ENCODE measurements around the gene SDF4. TPM values are rescaled to one million over a fixed set of nuclear protein-coding genes. Genes with fewer than 3 reads are reported as not detected.

SDF4 gene
- total RNA-seq, 1 experiment from 2014 or later = 82.0 TPM

DNA sequence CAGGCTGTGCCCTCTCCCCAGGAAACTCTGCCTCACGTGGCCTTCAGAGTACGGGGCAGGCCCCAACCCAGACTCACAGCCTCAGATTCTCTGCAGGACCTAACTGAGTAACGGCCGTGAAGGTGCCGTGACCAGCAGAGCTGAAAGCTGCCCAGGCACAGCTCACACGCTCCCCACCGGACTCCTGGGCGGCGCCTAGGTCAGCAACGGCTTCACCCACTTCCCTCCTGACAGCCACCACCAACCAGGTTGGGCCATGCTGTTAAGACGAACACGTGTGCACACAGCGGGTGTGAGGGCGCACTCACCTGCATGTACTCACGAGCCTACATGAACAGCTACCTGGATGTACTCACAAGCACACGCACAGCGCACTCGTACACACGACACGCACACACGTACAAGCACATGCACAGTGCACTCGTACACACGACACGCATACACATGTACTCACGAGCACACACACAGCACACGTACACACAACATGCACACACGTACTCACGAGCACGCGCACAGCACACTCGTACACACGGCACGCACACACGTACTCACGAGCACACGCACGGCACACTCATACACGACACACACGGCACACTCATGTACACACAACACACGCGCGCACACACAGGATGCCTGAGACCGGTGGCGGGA is 9.1 kb downstream of the SDF4 start:
- Histone ChIP-seq H2BK5ac (ENCODE audit: insufficient read length, low read length) (no peak overlapping the region), H3K23me2 (ENCODE audit: insufficient read length, low read depth, low read length, poor library complexity, severe bottlenecking) (no peaks in the 10 kb centered on the region), H3T11ph (ENCODE audit: low read length) (no peak overlapping the region), H2AFZ (ENCODE audit: low read length) (no peak overlapping the region), H3K27ac (ENCODE audit: insufficient read length, low read depth, low read length) (no peak overlapping the region), H2AK5ac (ENCODE audit: insufficient read length, low read length) (no peak overlapping the region), H3K23ac (ENCODE audit: insufficient read length, low read depth, low read length) (no peak overlapping the region), H3K14ac (ENCODE audit: insufficient read depth, low read length) (no peak overlapping the region), H2BK15ac (ENCODE audit: low read depth, low read length) (no peak overlapping the region), H4K91ac (ENCODE audit: insufficient read length, low read depth, low read length) (no peak overlapping the region), H3K4me2 (ENCODE audit: insufficient read depth, insufficient read length, low read length) (no peak overlapping the region), H3K9ac (ENCODE audit: extremely low read depth, insufficient read length, low read length) (no peak overlapping the region), H3K79me1 (ENCODE audit: insufficient read depth, low read depth, low read length, poor library complexity, severe bottlenecking) (no peaks in the 10 kb centered on the region), H3K79me2 (ENCODE audit: insufficient read depth, low read length) (no peaks in the 10 kb centered on the region), H2BK20ac (ENCODE audit: low read depth, low read length, poor library complexity, severe bottlenecking) (no peak overlapping the region), H3K9me3 (ENCODE audit: control insufficient read depth, low read depth, low read length) (no peaks in the 10 kb centered on the region), H3K4ac (ENCODE audit: low read depth, low read length) (no peak overlapping the region), H3K27me3 (ENCODE audit: insufficient read depth, low read length) (no peaks in the 10 kb centered on the region), H4K5ac (ENCODE audit: insufficient read length, low read depth, low read length) (peak overlapping the region; percentile 12), H3K18ac (ENCODE audit: insufficient read length, low read depth, low read length) (no peak overlapping the region), H2BK120ac (ENCODE audit: low read depth, low read length, poor library complexity, severe bottlenecking) (no peak overlapping the region), H4K20me1 (ENCODE audit: control insufficient read depth, insufficient read depth, insufficient read length) (no peaks in the 10 kb centered on the region), H3K4me1 (ENCODE audit: insufficient read depth, low read length) (no peaks in the 10 kb centered on the region), H2BK12ac (ENCODE audit: insufficient read length, low read depth, low read length) (no peak overlapping the region), H3K56ac (ENCODE audit: insufficient read length, low read depth, low read length) (no peak overlapping the region), H4K8ac (replicated peaks; ENCODE audit: insufficient read length, low read depth, low read length) (no peak overlapping the region)
- Mint-ChIP-seq H3K27ac (peak overlapping the region in 1 of 3 experiments; percentile 67; a peak in 1 of 7 replicates), H3K9me3 (no peaks in the 10 kb centered on the region; a peak in 1 of 5 replicates), H3K36me3 (ENCODE audit: insufficient read depth in 1 of 3, low read depth in 3 of 3) (peaks cover 25 to 59% (median 47%) of the 10 kb centered on the region in 3 experiments), H3K27me3 (ENCODE audit: low read depth) (no peaks in the 10 kb centered on the region), H3K4me1 (peaks cover 0 to 4% of the 10 kb centered on the region in 2 experiments; a peak in 1 of 4 replicates), H3K4me3 (no peak overlapping the region)
- WGBS (ENCODE audit: extremely low coverage, insufficient read length, low lambda C conversion rate) = no CpG with 5 or more reads among the region's 44 CpGs
- TF ChIP-seq, protein P1, sequence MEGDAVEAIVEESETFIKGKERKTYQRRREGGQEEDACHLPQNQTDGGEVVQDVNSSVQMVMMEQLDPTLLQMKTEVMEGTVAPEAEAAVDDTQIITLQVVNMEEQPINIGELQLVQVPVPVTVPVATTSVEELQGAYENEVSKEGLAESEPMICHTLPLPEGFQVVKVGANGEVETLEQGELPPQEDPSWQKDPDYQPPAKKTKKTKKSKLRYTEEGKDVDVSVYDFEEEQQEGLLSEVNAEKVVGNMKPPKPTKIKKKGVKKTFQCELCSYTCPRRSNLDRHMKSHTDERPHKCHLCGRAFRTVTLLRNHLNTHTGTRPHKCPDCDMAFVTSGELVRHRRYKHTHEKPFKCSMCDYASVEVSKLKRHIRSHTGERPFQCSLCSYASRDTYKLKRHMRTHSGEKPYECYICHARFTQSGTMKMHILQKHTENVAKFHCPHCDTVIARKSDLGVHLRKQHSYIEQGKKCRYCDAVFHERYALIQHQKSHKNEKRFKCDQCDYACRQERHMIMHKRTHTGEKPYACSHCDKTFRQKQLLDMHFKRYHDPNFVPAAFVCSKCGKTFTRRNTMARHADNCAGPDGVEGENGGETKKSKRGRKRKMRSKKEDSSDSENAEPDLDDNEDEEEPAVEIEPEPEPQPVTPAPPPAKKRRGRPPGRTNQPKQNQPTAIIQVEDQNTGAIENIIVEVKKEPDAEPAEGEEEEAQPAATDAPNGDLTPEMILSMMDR (conservative IDR thresholded peaks at IDR 0.05) = no peak
- DNase-seq = no peak

Data from H9 (cell line).